Skin epidermis (tissue), 12 donors: Measurements from ENCODE around the gene WDFY2.
A peak's percentile ranks its signal among the peaks of the same experiment; 100 is the strongest.
"Not testable (repeated sequence)": the region's sequence is repeated elsewhere in the genome, so short reads cannot be mapped to it uniquely, and the experiment has no call there.

Experiments
- H3K27ac ChIP-seq, 21 experiments: fragments of 200-600 bp; sonication (generic) in 11 of 21; one replicate each; pipeline ENCODE4 v1.5.0; 2020; ENCODE audit warnings: mild to moderate bottlenecking in 3 of 21, inconsistent platforms in 2 of 21, moderate library complexity in 2 of 21
- H3K4me3 ChIP-seq, 7 experiments: fragments of 200-600 bp; sonication (generic) in 2 of 7; one replicate each; pipeline ENCODE4 v1.5.0; 2020; ENCODE audit warnings: inconsistent platforms in 2 of 7, mild to moderate bottlenecking in 2 of 7, moderate library complexity in 1 of 7

The WDFY2 gene

DNA sequence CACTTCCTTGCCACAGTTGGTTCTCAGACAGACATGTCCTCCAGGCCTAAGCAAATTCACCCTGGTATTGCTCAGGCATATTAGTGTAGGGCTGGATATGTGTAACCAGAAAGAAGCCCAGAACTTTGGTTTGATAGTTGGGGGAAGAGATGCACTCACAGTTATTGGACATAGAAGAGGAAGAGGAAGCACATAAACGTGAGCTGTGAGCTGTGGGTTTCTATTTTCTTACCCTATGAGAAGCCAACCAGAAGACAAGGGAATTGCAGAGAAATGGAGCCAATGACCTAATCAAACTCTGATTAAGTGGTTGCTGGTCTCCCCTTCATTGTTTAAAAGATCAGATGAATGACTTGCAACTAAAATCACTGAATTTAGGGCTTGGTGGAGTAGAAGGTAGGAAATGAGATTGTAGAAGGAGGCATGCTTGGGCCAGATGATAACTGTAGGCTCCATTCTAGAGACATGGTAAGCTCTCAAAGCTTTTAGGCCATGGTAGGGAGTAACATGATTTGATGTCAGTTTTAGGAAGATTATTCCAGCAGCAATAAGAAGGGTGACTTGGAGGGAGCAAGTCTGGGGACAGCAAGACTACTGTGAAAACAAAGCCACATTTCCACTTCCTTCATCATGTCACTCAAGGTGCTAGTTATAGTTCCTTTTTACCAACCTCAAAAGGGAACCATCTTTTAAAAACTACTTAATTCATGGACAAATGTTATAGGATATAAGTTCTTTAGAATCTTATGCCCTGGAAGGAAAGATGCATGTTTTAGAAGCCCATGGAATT is 24.1 kb upstream of the WDFY2 start:
- Histone ChIP-seq H3K27ac (peak overlapping the region in 4 of 21 experiments; percentile 0 to 66 (median 31)), H3K4me3 (no peak overlapping the region)

GRCh38 chr13:51562011-51562671 is 22.1 kb upstream of the WDFY2 start:
- H3K4me3 ChIP-seq = no peak overlapping the region
- no peak overlapping the region for H3K27ac ChIP-seq

DNA sequence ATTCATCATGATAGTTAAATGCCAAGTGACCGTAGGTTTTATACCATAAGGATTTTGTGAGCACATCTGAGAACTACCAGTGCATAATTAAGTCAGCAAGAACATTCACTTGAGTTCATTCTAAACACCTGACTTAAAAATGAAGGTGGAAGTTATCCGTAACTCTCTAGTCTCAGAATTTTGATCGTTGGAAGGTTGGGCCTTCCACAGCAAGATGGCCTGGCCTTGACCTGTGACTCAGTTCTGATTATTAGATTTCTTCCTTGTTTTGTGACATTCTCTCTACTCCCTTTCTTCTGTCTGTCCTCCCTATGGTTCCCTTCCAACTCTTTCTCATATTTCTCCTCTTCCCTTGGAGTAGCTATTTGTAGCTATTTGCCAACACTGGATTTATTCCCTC is 20.0 kb upstream of the WDFY2 start:
- H3K27ac ChIP-seq = no peak overlapping the region
- H3K4me3 ChIP-seq = no peak overlapping the region

- Histone ChIP-seq H3K4me3 (no peak overlapping the region), H3K27ac (no peak overlapping the region)
Measured at GRCh38 chr13:51564671-51565070, 19.6 kb upstream of the WDFY2 start.

GRCh38 chr13:51569001-51569400 is 15.3 kb upstream of the WDFY2 start:
- H3K27ac ChIP-seq, H3K4me3 ChIP-seq: not testable (repeated sequence)

DNA sequence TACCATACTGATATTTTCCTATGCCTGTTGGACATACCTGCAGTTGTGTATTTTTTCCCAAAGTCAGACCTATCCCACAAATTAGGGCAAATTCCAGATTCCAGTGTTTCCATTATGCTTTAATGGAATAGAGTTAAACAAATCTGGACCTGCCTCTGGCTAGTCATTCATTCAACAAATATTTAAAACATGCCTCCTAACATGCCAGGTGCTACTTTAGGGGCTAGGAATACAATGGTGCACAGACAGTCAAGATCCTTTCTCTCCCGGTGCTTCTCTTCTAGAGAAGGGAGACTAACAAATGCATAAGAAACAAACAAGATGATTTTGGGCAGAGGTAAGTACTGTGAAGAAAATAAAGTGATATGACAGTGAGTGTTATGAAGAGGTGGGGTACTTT is 7.5 kb upstream of the WDFY2 start:
- H3K27ac ChIP-seq = peak overlapping the region in 9 of 21 experiments; percentile 2 to 71 (median 60)
- no peak overlapping the region for H3K4me3 ChIP-seq

DNA sequence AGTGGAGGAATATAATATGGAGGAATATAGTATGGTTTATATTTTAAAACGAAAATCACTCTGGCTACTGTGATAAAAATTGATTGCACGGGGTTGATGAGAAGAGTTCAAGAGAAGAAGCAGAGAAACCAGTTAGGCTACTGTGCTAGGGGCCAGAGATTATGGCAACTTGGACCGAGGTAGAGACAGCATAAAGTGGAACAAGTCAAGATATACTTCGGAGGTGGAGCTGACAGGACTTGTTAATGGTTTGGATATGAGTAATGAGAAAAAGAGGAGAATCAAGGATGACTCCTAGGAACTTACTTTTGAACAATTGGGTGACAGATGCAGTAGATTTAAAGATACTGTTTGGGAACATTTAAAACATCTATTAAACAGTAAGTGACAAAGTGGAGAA is 6.6 kb upstream of the WDFY2 start:
- H3K4me3 ChIP-seq = no peak overlapping the region
- peak overlapping the region in 12 of 21 experiments; percentile 1 to 71 (median 54) for H3K27ac ChIP-seq

- H3K27ac ChIP-seq = no peak overlapping the region
Measured at GRCh38 chr13:51579676-51580075, 4.6 kb upstream of the WDFY2 start.

DNA sequence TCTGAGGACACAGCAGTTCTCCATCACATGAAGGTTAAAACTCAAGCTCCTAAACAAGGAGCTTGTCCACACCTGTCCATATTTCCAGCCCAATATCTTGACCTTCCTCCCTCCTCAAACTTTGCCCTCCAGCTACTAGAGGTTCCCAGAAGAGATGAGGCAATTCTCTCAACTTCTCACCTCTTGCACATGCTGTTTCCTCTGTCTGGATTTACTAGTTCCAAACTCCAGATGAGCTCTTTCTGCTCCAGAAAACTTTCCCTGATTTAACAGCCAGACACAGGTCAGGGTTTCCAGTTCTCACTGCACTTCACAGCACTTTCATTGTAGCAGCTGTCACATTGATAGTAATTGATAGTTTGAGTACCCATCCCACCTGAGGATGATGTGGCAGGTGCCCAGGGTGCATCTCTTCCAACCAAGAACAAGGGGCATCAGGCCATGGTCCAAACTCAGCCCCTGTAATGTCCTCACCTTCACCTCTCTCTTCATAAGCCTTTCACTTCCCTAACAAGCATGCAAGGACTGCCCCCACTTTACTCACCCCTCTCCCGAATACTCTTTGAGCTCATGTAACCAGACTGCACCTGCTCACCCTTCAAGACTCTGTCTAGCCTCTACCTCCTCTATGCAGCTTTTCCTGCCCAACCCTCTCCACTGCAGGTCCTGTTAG is 3.0 kb upstream of the WDFY2 start:
- Histone ChIP-seq H3K4me3 (no peak overlapping the region), H3K27ac (no peak overlapping the region)

More at GRCh38 chr13:51579676-51580075, 4.6 kb upstream of the WDFY2 start:
- H3K4me3 ChIP-seq = no peak overlapping the region

- Histone ChIP-seq H3K27ac (peak overlapping the region in 20 of 21 experiments; percentile 63 to 97 (median 88)), H3K4me3 (peak overlapping the region; percentile 76 to 95 (median 92))
Measured at GRCh38 chr13:51583469-51583874, 790 bp upstream of the WDFY2 start.

DNA sequence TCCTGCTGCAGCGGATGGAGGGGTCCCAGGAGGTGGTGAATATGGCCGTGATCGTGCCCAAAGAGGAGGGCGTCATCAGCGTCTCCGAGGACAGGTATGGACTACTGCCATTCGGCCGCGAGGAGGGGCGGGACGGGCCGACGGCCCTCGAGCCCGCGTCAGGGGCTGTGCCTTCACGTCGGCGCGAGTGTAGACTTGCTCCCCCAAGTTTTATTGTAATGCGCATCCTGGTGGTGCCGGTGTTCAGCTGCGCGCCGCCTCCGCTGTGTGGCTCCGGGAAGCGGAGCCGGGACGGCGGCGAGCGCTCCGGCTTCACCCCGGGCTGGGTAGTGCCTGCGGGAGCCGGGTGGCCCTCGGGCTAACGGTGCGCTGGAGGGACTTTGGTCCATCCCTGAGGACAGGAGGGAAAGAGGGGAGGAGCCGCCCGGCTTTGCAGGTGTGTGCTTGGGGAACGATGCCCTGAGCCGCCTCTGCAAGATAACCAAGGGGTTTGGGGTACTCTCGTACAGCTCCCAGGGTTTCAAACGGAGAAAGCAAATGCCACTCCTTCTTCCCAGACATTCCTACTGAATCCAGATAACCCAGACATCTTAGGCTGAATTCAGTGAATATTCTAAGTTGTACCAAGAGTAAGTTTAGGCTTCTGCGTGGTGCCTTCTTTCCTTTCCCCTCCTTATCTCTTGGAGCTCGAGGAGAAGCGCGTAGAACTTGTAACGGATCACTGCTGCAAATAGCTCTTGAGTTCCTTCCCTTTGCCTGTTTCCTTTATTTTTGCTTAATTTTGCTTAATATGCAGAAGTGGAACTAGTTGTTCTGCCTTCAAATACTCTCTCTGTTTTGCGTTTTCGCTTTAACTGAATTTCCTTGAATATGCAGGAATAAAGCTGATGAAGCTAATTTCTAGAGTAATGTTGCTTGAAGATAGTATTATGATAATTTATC is 740 bp downstream of the WDFY2 start:
- peak overlapping the region; percentile 76 to 95 (median 92) for H3K4me3 ChIP-seq
- peak overlapping the region; percentile 56 to 97 (median 89) for H3K27ac ChIP-seq

- Histone ChIP-seq H3K27ac (peak overlapping the region in 17 of 21 experiments; percentile 5 to 97 (median 89)), H3K4me3 (peak overlapping the region; percentile 76 to 95 (median 92))
Measured at GRCh38 chr13:51585696-51586095, 1.4 kb downstream of the WDFY2 start.

DNA sequence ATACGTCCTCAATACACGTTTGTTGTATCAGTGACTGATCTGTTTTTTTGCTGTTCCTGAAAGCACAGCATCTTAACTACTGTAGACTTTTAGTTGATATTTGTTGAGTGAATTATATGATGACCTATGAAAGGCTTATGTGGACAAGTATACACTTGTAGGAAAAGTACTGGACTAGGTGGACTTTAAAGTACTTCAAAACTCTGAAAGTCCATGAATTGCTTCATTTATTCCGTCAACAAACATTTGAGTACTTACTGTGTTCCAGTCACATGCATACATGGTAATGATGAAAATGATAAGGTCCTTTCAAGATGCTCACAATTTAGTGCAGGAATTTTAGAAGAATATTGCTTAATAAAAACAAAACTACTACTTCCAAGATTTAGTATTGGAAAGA is 3.1 kb downstream of the WDFY2 start:
- Histone ChIP-seq H3K4me3 (no peak overlapping the region), H3K27ac (no peak overlapping the region)

DNA sequence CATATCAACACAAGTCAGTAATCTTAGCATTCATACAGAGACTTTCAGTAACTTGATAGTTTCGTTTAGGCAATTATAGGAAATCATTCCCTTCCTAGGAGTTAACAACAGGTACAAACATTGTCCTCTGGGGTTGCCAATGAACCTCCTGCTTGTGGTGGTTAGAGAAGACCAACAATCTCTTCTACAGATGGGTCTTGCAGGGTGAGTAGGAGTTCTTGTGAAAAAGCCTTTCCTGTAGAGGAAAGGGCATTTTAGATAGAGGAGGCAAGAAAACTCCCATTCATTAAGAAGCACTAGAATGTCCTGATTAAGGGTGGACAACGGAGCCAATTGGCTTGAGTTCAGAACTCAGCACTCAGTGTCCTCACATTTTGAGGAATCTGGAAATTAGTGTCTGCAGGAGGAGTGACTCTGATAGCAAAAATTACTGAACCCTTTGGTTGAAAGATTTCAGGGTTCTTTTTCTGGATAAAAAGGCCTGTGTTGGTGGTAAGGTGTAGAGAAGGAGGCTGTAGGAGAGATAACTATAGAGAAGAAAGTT is 4.2 kb downstream of the WDFY2 start:
- no peak overlapping the region for H3K4me3 ChIP-seq
- peak overlapping the region in 3 of 21 experiments; percentile 4 to 71 (median 10) for H3K27ac ChIP-seq

- peak overlapping the region in 12 of 21 experiments; percentile 4 to 71 (median 28) for H3K27ac ChIP-seq
Measured at GRCh38 chr13:51589793-51590192, 5.5 kb downstream of the WDFY2 start.

GRCh38 chr13:51590231-51590970 is 6.1 kb downstream of the WDFY2 start:
- Histone ChIP-seq H3K27ac (peak overlapping the region in 18 of 21 experiments; percentile 4 to 71 (median 36)), H3K4me3 (no peak overlapping the region)

More at GRCh38 chr13:51589793-51590192, 5.5 kb downstream of the WDFY2 start:
- no peak overlapping the region for H3K4me3 ChIP-seq

DNA sequence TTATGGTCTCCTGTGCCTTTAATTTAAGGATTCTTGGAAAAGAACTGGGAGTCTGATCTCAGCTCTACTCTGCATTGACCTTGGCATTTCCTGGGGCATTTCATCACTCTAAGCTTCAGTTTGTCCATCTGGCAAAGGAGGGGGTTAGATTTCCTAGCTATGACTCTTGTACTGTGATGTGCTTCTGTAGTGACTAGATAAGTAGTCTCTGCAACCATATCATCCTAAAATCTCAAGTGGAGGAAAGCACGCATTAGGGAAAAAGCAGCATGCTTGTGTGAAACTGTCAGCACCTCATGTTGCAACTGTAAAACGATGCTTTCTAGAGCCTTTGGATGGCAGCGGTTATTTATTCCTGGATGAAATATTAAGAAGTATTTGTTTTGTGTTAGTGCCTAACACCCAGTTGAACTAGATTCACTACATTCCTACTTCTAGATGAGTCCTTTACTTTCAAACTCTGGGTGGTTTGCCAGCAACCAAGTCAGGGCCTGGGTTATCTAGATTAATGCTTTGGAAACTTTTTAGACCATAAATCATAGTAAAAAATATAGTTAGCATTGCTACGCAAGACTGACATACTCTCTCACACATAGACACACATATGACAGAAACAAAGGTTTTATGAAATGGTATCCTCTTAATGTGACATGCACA is 6.8 kb downstream of the WDFY2 start:
- Histone ChIP-seq H3K27ac (peak overlapping the region in 17 of 21 experiments; percentile 5 to 71 (median 52)), H3K4me3 (no peak overlapping the region)

GRCh38 chr13:51591938-51592337 is 7.7 kb downstream of the WDFY2 start:
- peak overlapping the region in 16 of 21 experiments; percentile 7 to 71 (median 52) for H3K27ac ChIP-seq
- H3K4me3 ChIP-seq = not testable (repeated sequence)
